Measurements from ENCODE around the gene DCP2.

GRCh38 chr5:113003763-113004162, 27.2 kb downstream of the DCP2 start:
- no peak for TF ChIP-seq ZNF207 (IDR thresholded peaks at IDR 0.05; ENCODE audit: borderline replicate concordance)
- no peak for TF ChIP-seq EZH2 (IDR thresholded peaks at IDR 0.05; ENCODE audit: borderline replicate concordance, control insufficient read depth, low read depth, low read length)
- no peak for TF ChIP-seq ZNF24 (IDR thresholded peaks at IDR 0.05)
- TF ChIP-seq MYB (IDR thresholded peaks at IDR 0.05; ENCODE audit: borderline replicate concordance, low read depth, low read length) = no peak
- TF ChIP-seq YY1 (IDR thresholded peaks at IDR 0.05; ENCODE audit: low read depth, low read length) = no peak
- TF ChIP-seq POLR2A (IDR thresholded peaks at IDR 0.05; ENCODE audit: low read depth, low read length) = no peak
- TF ChIP-seq ATF3 (IDR thresholded peaks at IDR 0.05; ENCODE audit: borderline replicate concordance, extremely low read depth, low read depth, low read length) = no peak
- TF ChIP-seq, protein P1, sequence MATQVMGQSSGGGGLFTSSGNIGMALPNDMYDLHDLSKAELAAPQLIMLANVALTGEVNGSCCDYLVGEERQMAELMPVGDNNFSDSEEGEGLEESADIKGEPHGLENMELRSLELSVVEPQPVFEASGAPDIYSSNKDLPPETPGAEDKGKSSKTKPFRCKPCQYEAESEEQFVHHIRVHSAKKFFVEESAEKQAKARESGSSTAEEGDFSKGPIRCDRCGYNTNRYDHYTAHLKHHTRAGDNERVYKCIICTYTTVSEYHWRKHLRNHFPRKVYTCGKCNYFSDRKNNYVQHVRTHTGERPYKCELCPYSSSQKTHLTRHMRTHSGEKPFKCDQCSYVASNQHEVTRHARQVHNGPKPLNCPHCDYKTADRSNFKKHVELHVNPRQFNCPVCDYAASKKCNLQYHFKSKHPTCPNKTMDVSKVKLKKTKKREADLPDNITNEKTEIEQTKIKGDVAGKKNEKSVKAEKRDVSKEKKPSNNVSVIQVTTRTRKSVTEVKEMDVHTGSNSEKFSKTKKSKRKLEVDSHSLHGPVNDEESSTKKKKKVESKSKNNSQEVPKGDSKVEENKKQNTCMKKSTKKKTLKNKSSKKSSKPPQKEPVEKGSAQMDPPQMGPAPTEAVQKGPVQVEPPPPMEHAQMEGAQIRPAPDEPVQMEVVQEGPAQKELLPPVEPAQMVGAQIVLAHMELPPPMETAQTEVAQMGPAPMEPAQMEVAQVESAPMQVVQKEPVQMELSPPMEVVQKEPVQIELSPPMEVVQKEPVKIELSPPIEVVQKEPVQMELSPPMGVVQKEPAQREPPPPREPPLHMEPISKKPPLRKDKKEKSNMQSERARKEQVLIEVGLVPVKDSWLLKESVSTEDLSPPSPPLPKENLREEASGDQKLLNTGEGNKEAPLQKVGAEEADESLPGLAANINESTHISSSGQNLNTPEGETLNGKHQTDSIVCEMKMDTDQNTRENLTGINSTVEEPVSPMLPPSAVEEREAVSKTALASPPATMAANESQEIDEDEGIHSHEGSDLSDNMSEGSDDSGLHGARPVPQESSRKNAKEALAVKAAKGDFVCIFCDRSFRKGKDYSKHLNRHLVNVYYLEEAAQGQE (IDR thresholded peaks at IDR 0.05; ENCODE audit: low read depth, low read length) = no peak
- TF ChIP-seq, protein P2, sequence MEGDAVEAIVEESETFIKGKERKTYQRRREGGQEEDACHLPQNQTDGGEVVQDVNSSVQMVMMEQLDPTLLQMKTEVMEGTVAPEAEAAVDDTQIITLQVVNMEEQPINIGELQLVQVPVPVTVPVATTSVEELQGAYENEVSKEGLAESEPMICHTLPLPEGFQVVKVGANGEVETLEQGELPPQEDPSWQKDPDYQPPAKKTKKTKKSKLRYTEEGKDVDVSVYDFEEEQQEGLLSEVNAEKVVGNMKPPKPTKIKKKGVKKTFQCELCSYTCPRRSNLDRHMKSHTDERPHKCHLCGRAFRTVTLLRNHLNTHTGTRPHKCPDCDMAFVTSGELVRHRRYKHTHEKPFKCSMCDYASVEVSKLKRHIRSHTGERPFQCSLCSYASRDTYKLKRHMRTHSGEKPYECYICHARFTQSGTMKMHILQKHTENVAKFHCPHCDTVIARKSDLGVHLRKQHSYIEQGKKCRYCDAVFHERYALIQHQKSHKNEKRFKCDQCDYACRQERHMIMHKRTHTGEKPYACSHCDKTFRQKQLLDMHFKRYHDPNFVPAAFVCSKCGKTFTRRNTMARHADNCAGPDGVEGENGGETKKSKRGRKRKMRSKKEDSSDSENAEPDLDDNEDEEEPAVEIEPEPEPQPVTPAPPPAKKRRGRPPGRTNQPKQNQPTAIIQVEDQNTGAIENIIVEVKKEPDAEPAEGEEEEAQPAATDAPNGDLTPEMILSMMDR (IDR thresholded peaks at IDR 0.05 in 2 of 3, conservative IDR thresholded peaks at IDR 0.05 in 1 of 3; ENCODE audit: control insufficient read depth in 2 of 3, extremely low read depth in 1 of 3, insufficient read depth in 1 of 3, low read depth in 3 of 3, low read length in 3 of 3) = no peak
- TF ChIP-seq TAF1 (IDR thresholded peaks at IDR 0.05; ENCODE audit: borderline replicate concordance, low read depth, low read length) = no peak
- TF ChIP-seq BCL3 (IDR thresholded peaks at IDR 0.05; ENCODE audit: borderline replicate concordance, insufficient read depth, low read depth, low read length, poor library complexity, severe bottlenecking) = no peak
- TF ChIP-seq POLR2AphosphoS5 (IDR thresholded peaks at IDR 0.05; ENCODE audit: low read length) = no peak
- TF ChIP-seq ZNF274 (IDR thresholded peaks at IDR 0.05; ENCODE audit: insufficient read depth, insufficient read length) = no peak
